ENCODE data around the gene TRIM9.
"Not testable (repeated sequence)": the region's sequence is repeated elsewhere in the genome, so short reads cannot be mapped to it uniquely, and the experiment has no call there.

Gene TRIM9

GRCh38 chr14:50941638-50942037 is 153.3 kb downstream of the TRIM9 start:
- FAIRE-seq; DNase-seq (ENCODE audit: insufficient read length, low spot score): not testable (repeated sequence)

GRCh38 chr14:50941151-50941550 is 153.8 kb downstream of the TRIM9 start:
- DNase-seq (ENCODE audit: insufficient read length, low spot score) (no peak), FAIRE-seq (no peak)

GRCh38 chr14:50937800-50938199 is 157.1 kb downstream of the TRIM9 start:
- FAIRE-seq, result no peak
- no peak for DNase-seq (ENCODE audit: insufficient read length, low spot score)

GRCh38 chr14:50937325-50937724 is 157.6 kb downstream of the TRIM9 start:
- peak; percentile 28 for DNase-seq (ENCODE audit: insufficient read length, low spot score)
- FAIRE-seq, result no peak

GRCh38 chr14:50936882-50937281 is 158.0 kb downstream of the TRIM9 start:
- FAIRE-seq (no peak), DNase-seq (ENCODE audit: insufficient read length, low spot score) (no peak)

GRCh38 chr14:50936016-50936340 is 158.9 kb downstream of the TRIM9 start:
- DNase-seq (ENCODE audit: insufficient read length, low spot score) (no peak), FAIRE-seq (no peak)

GRCh38 chr14:50935126-50936015 is 159.5 kb downstream of the TRIM9 start:
- DNase-seq (ENCODE audit: insufficient read length, low spot score) (no peak), FAIRE-seq (no peak)

GRCh38 chr14:50932592-50933495 is 162.1 kb downstream of the TRIM9 start:
- FAIRE-seq (no peak), DNase-seq (ENCODE audit: insufficient read length, low spot score) (no peak)

GRCh38 chr14:50932156-50932555 is 162.7 kb downstream of the TRIM9 start:
- DNase-seq (ENCODE audit: insufficient read length, low spot score) (no peak), FAIRE-seq (no peak)

- DNase-seq (ENCODE audit: insufficient read length, low spot score) (no peak), FAIRE-seq (no peak)
Observed at GRCh38 chr14:50931559-50931958, 163.3 kb downstream of the TRIM9 start.

GRCh38 chr14:50929506-50929905 is 165.4 kb downstream of the TRIM9 start:
- DNase-seq (ENCODE audit: insufficient read length, low spot score), result no peak
- no peak for FAIRE-seq

- DNase-seq (ENCODE audit: insufficient read length, low spot score) (no peak), FAIRE-seq (no peak)
Observed at GRCh38 chr14:50928002-50928635, 166.8 kb downstream of the TRIM9 start.

GRCh38 chr14:50926851-50927386 is 168.0 kb downstream of the TRIM9 start:
- FAIRE-seq, result no peak
- no peak for DNase-seq (ENCODE audit: insufficient read length, low spot score)
